Astrocyte of the spinal cord (primary cell): ENCODE measurements around the gene RPS6KA5.

Source experiments
- DNase-seq: peaks from one replicate; pipeline ENCODE4 v3.0.0; 2011; ENCODE audit warnings: low read depth, low spot score
- H3K4me3 ChIP-seq: 2 replicates; pipeline ENCODE4 v1.5.1; 2011; ENCODE audit warnings: low read depth, mild to moderate bottlenecking, low read length, moderate library complexity
- in situ Hi-C: cut with HindIII; loops from 2 replicates; pipeline ENCODE4 v1.10.0; 2017; ENCODE audit warnings: low sequenced_read_pairs
- TF ChIP-seq, protein P1 (sequence below): IDR thresholded peaks from 2 replicates; pipeline ENCODE4 v1.5.1; 2012; ENCODE audit warnings: low read depth, mild to moderate bottlenecking, low read length, inconsistent platforms

RPS6KA5 gene

DNA sequence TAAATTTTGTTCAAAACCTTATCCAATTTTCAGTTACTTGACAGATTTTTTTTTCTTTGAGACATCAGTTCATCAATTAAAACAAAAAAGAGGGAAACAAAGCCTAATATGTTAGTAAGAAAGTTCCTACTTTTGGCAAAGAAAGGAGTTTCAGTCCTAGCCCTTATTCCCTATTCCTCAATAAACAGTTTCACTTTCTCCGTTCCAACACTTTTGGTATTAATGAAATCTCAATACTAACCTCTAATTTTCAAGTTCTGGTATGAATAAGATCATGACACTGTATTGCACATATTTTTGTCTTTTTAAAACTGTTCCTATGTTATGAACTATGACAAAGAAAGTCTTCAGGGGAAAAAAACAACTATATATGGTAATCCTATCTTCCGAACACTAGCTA lies 48.4 kb downstream of the RPS6KA5 start:
- TF ChIP-seq, protein P1, sequence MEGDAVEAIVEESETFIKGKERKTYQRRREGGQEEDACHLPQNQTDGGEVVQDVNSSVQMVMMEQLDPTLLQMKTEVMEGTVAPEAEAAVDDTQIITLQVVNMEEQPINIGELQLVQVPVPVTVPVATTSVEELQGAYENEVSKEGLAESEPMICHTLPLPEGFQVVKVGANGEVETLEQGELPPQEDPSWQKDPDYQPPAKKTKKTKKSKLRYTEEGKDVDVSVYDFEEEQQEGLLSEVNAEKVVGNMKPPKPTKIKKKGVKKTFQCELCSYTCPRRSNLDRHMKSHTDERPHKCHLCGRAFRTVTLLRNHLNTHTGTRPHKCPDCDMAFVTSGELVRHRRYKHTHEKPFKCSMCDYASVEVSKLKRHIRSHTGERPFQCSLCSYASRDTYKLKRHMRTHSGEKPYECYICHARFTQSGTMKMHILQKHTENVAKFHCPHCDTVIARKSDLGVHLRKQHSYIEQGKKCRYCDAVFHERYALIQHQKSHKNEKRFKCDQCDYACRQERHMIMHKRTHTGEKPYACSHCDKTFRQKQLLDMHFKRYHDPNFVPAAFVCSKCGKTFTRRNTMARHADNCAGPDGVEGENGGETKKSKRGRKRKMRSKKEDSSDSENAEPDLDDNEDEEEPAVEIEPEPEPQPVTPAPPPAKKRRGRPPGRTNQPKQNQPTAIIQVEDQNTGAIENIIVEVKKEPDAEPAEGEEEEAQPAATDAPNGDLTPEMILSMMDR, result no peak
- no peak for DNase-seq
- in situ Hi-C loops, result no loop called here
- H3K4me3 ChIP-seq, result no peak overlapping the region

DNA sequence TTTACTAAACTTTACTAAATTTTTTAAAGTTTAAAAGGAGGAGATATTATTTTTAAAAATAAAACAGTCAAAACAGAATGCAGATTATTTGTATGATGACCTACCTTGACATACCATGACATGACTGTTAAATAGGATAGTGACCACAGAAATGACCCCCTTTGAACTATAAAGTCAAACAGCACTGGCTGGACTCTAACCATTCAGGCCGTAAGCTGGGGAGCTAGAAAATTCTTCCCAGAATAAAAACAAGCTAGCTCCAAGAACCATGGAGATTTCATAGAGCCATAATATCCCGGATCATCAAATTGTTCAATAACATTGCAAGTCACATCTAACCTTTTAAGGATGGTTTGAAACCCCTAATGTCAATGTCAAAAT lies 50.3 kb downstream of the RPS6KA5 start:
- DNase-seq, result no peak
- no peak overlapping the region for H3K4me3 ChIP-seq
- TF ChIP-seq, protein P1, result no peak
- in situ Hi-C loops, result no loop called here

DNA sequence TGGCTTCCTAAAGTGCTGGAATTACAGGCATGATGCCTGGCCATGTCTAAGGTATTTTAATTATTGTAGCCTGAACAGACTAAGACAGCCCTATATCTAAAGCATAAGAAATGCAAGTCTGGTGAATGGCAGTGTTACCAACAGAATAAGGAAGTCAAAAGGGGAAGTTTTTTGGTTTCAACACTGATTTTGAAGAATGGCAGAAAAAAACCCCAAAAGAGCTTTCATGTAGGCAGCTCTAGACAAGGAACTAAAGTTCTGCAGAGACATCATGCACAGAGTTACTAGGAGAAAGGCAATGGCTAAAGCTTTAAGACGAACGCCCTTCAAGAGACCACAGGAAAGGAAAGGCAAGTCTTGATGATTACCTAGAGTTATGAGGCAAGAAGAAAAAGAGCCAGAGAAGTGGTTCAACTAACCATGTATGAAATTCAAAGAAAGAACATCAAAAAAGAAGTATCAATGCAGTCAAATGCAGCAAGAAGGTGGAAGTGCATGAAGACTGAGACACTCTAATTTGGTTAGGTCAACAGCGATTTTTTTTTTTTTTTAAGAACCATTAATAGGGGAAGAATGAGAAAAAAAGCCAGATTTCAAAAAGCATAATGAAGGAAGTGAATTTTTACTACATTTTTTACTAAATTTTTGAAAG lies 50.8 kb downstream of the RPS6KA5 start:
- no peak overlapping the region for H3K4me3 ChIP-seq
- in situ Hi-C loops, result no loop called here
- DNase-seq, result no peak

DNA sequence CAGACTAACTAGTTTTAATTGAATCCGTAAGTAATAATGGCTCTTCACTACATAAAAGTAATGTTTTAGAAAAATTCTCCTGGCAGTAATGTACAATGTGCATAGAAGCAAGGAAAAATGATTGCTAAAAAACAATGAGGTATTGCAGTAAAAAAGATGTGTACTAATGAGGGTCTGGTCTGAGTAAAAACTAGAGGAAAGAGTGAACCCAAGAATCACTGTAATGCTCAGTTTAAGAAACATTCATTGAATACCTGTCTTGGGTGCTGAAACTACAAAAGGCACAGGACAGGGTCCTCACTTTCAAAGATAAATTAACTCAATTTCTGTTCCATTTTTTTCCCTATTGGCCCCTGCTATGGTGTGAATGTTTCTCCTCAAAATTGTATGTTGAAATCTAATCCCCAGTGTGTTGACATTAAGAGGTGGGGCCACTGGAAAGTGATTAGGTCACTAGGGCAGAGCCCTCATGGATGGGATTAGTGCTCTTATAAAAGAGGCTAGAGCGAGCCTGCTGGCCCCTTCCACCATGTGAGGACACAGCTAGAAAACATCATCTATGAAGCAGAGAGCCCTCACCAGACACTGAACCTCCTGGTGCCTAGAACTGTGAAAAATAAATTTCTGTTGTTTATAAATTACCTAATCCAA lies 51.6 kb downstream of the RPS6KA5 start:
- TF ChIP-seq, protein P1, result no peak
- DNase-seq, result no peak
- in situ Hi-C loops, result no loop called here
- no peak overlapping the region for H3K4me3 ChIP-seq

More for the DNA sequence above, 50.8 kb downstream of the RPS6KA5 start:
- TF ChIP-seq, protein P1, result no peak

DNA sequence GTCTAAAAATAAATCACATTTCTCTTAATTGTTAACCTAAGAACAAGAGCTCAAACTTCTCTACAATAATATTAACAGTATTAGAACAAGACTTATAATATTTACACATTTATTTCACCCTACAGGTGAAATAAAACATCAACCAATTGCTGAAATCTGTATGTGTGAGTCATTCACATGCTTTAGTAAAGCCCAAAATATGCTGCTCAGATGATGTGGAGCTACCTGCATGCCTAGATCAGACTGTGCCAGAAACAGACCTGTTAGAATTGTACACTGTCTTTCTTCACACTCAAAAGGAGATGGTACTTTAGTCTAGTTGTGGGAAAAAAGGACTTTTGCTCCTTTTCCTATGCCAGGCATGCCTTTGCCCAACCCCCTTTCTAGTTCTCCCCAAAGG lies 54.7 kb downstream of the RPS6KA5 start:
- in situ Hi-C loops, result no loop called here
- H3K4me3 ChIP-seq, result no peak overlapping the region
- TF ChIP-seq, protein P1, result no peak
- no peak for DNase-seq

DNA sequence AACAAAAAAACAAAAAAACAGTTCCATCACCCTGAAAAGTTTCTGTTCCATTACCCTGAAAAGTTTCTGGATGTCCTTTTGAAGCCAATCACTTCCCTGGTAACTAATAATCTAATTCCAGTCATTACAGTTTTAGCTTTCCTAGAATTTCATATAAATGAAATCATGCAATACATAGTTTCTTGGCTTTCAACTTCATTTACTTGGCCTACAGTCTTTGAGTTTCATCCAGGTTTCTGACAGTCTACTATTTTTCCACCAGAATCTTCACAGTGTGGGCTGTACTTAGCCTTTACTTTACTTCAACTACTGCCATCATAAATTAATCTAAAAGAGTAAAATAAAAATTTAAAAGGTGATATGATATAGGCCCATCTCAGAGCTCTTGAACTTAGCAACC lies 55.5 kb downstream of the RPS6KA5 start:
- no peak overlapping the region for H3K4me3 ChIP-seq
- in situ Hi-C loops, result no loop called here
- no peak for DNase-seq
- TF ChIP-seq, protein P1, result no peak
